Calu3 (cell line): ENCODE data around the gene CNGB1. TPM values are rescaled to one million over a fixed set of nuclear protein-coding genes. Genes with fewer than 3 reads are reported as not detected.

Experiments
- BruUV-seq: library from RNA; stranded (reverse); fragments of 400-500 nt; replicated peaks from 2 replicates; lab custom pipeline; 2021; lab: Mats Ljungman, UMichigan
- CTCF ChIA-PET: fragments of 300-600 bp; sonication (Branson Sonifier 250); formaldehyde crosslinking; loops from one replicate; lab custom pipeline; 2022; ENCODE audit warnings: antibody characterized with exemption; lab: Charles Lee
- DNase-seq: peaks from one replicate; pipeline ENCODE4 v3.0.0; 2022
- H3K27ac Mint-ChIP-seq: one replicate; pipeline ENCODE4 v1.8.0; 2022; ENCODE audit warnings: mixed read lengths; ENCODE audit not compliant: unreplicated experiment
- H3K27me3 Mint-ChIP-seq: one replicate; pipeline ENCODE4 v1.8.0; 2022; ENCODE audit warnings: mixed read lengths; ENCODE audit not compliant: unreplicated experiment
- H3K36me3 Mint-ChIP-seq: one replicate; pipeline ENCODE4 v1.8.0; 2022; ENCODE audit warnings: mild to moderate bottlenecking, moderate library complexity, mixed read lengths; ENCODE audit not compliant: insufficient read depth, unreplicated experiment
- H3K4me1 Mint-ChIP-seq: one replicate; pipeline ENCODE4 v1.8.0; 2022; ENCODE audit warnings: mild to moderate bottlenecking, low read depth, mixed read lengths; ENCODE audit not compliant: unreplicated experiment
- H3K4me3 Mint-ChIP-seq: one replicate; pipeline ENCODE4 v1.8.0; 2022; ENCODE audit warnings: mild to moderate bottlenecking, low read depth, moderate library complexity, mixed read lengths; ENCODE audit not compliant: unreplicated experiment
- H3K9me3 Mint-ChIP-seq: one replicate; pipeline ENCODE4 v1.8.0; 2022; ENCODE audit warnings: low read depth, mixed read lengths; ENCODE audit not compliant: unreplicated experiment
- intact Hi-C: fragments of 100-400 bp; cut with micrococcal nuclease; formaldehyde crosslinking; loops from one replicate; pipeline ENCODE4 v1.10.0; 2022; ENCODE audit not compliant: unreplicated experiment
- total RNA-seq: library from RNA; stranded (reverse); gene quantifications from 2 replicates; pipeline ENCODE4 v1.2.3, GENCODE V29; 2022
- TF ChIP-seq, protein P1 (sequence below): fragments of 200-600 bp; IDR thresholded peaks from one replicate; pipeline ENCODE4 v1.8.0; 2022; ENCODE audit warnings: antibody characterized with exemption; ENCODE audit not compliant: unreplicated experiment

Gene CNGB1
- total RNA-seq, 1 experiment from 2014 or later = 0.19 TPM

DNA sequence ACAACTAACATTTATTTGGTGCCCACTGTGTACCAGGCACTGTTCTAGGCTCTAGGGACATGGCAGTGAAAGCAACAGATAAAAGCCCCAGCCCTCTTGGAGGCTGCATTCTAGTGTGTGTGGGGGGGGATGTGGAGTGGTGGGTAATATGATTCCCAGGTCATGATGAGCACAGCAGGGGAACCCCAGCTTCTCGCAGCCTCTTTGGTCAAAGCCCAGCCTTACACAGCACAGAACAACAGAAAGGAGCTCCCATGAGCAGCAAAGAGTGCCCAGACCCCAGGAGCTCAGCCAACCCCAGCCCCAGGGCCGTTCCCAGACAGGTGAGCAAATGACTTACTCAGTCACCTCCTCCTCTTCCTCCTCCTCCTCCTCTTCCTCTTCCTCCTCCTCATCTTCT lies 21.9 kb downstream of the CNGB1 start:
- H3K27me3 Mint-ChIP-seq = peaks cover 30% of the 10 kb centered on the region
- H3K36me3 Mint-ChIP-seq = no peaks in the 10 kb centered on the region
- no peak overlapping the region for H3K4me3 Mint-ChIP-seq
- no peaks in the 10 kb centered on the region for H3K9me3 Mint-ChIP-seq
- TF ChIP-seq, protein P1, sequence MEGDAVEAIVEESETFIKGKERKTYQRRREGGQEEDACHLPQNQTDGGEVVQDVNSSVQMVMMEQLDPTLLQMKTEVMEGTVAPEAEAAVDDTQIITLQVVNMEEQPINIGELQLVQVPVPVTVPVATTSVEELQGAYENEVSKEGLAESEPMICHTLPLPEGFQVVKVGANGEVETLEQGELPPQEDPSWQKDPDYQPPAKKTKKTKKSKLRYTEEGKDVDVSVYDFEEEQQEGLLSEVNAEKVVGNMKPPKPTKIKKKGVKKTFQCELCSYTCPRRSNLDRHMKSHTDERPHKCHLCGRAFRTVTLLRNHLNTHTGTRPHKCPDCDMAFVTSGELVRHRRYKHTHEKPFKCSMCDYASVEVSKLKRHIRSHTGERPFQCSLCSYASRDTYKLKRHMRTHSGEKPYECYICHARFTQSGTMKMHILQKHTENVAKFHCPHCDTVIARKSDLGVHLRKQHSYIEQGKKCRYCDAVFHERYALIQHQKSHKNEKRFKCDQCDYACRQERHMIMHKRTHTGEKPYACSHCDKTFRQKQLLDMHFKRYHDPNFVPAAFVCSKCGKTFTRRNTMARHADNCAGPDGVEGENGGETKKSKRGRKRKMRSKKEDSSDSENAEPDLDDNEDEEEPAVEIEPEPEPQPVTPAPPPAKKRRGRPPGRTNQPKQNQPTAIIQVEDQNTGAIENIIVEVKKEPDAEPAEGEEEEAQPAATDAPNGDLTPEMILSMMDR = no peak
- no TSS peak for BruUV-seq
- no peak overlapping the region for H3K27ac Mint-ChIP-seq
- intact Hi-C loops = no loop called here
- no peak for DNase-seq
- no peaks in the 10 kb centered on the region for H3K4me1 Mint-ChIP-seq
- CTCF ChIA-PET = no interaction called here

DNA sequence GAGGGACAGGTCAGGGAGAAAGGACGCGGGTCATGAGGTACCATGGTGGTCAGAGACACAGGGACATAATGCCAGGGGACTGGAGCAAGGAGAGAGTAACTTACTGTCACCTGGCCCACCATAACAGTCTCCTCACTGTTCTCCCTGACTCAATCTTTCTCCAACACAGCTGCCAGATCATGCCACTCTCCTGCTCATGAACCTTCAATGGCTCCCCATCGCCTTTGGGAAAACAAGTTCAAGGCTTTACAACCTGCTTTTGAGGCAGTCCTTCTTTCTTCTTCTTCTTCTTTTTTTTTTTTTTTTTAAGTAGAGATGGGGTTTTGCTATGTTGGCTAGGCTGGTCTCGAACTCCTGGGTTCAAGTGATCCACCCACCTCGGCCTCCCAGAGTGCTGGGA lies 22.9 kb downstream of the CNGB1 start:
- intact Hi-C loops = no loop called here

DNA sequence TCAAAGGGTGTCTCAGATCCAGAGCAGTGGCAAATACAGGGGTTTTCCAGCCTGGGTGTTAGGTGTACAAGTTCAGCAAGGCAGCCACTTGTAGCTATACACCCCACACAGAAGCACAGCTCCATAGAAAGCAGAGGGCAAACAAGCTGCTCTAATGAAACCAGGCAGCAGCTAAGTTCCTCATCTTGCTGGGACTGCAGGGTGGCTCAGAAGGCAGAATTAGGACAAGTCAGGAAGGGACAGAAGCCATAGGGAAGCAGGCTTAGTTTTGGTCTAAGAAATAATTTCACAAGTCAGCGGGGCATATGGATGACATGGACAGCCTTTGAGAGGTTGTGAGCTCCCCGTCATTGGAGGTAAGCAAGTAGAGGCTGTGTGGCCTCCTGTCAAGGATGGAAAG lies 23.7 kb downstream of the CNGB1 start:
- no peaks in the 10 kb centered on the region for H3K4me1 Mint-ChIP-seq
- H3K27me3 Mint-ChIP-seq = peaks cover 12% of the 10 kb centered on the region
- H3K36me3 Mint-ChIP-seq = no peaks in the 10 kb centered on the region
- H3K27ac Mint-ChIP-seq = no peak overlapping the region
- CTCF ChIA-PET = no interaction called here
- no peak for DNase-seq
- intact Hi-C loops = no loop called here
- H3K4me3 Mint-ChIP-seq = no peak overlapping the region
- TF ChIP-seq, protein P1 = no peak
- no TSS peak for BruUV-seq
- H3K9me3 Mint-ChIP-seq = no peaks in the 10 kb centered on the region

More for the DNA sequence above, 22.9 kb downstream of the CNGB1 start:
- Mint-ChIP-seq H3K9me3 (no peaks in the 10 kb centered on the region), H3K4me1 (no peaks in the 10 kb centered on the region), H3K36me3 (no peaks in the 10 kb centered on the region), H3K27ac (no peak overlapping the region), H3K27me3 (peaks cover 20% of the 10 kb centered on the region), H3K4me3 (no peak overlapping the region)
- TF ChIP-seq, protein P1 = no peak
- DNase-seq = no peak
- BruUV-seq = no TSS peak
- CTCF ChIA-PET = no interaction called here

DNA sequence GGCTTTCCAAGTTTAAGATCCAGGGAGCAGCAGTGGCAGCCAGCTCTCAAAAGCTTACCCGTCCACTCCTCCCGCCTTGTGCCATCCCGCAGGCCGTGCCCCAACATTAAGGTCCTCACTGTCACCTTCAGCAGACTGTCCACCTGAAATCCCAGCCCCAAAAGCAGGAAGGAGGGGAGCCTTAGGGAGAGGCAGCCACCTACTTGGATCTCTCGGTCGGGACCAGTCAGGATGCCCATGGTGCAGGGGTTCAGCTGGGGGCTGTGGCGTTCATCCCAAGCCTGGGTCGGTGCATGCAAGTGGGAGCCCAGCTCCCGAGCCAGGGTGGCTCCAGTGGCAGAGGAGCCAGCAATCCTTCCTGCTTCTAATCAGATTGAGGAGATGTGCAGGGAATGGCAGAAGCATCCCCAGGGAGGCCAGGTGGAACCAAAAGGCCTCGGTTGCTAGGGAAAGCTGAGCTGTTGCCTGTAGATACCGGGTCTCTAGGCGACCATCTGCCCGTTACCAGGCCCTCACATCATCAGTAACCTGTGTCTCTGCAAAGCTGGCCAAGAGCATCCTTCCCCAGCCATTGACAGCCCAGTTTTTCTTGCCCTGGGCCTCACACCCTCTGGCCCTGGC lies 24.6 kb downstream of the CNGB1 start:
- peaks cover 10% of the 10 kb centered on the region for H3K27me3 Mint-ChIP-seq
- TF ChIP-seq, protein P1 = no peak
- DNase-seq = no peak
- H3K4me1 Mint-ChIP-seq = no peaks in the 10 kb centered on the region
- no peaks in the 10 kb centered on the region for H3K36me3 Mint-ChIP-seq
- CTCF ChIA-PET = no interaction called here
- no peak overlapping the region for H3K4me3 Mint-ChIP-seq
- intact Hi-C loops = no loop called here
- BruUV-seq = no TSS peak
- no peaks in the 10 kb centered on the region for H3K9me3 Mint-ChIP-seq
- H3K27ac Mint-ChIP-seq = no peak overlapping the region
